Kidney (tissue), 14 donors: ENCODE measurements around the gene SPEM2. TPM values are rescaled to one million over a fixed set of nuclear protein-coding genes. Genes with fewer than 3 reads are reported as not detected.

Source experiments
- DNase-seq, 5 donors: peaks; one replicate each; pipeline ENCODE4 v3.0.0-alpha.2; 2013 to 2020
- FAIRE-seq: peaks from 2 replicates; lab custom pipeline; 2012; peaks lifted over from hg19 to GRCh38; lab: Jason Lieb, UNC
- H3K27ac ChIP-seq, 2 donors: one replicate each; pipeline ENCODE4 v1.7.0; 2013; ENCODE audit warnings: low read depth in 2 of 2, low read length in 2 of 2, inconsistent platforms in 1 of 2
- H3K27me3 ChIP-seq: one replicate; pipeline ENCODE4 v1.7.1; 2013; ENCODE audit warnings: low read length, inconsistent platforms; ENCODE audit not compliant: control insufficient read depth, insufficient read depth
- H3K36me3 ChIP-seq, 3 donors: one replicate each; pipeline versions ENCODE4 v1.7.0 to v1.7.1; 2013; ENCODE audit warnings: low read length in 3 of 3, control low read depth in 1 of 3, inconsistent platforms in 1 of 3; ENCODE audit not compliant: insufficient read depth in 3 of 3, control insufficient read depth in 2 of 3
- H3K4me1 ChIP-seq, 3 donors: one replicate each; pipeline versions ENCODE4 v1.7.0 to v1.7.1; 2013; ENCODE audit warnings: low read length in 3 of 3, inconsistent platforms in 1 of 3, low read depth in 1 of 3; ENCODE audit not compliant: control insufficient read depth in 2 of 3, insufficient read depth in 2 of 3
- H3K4me3 ChIP-seq, 3 donors: one replicate each; pipeline versions ENCODE4 v1.7.0 to v1.8.1; 2013; ENCODE audit warnings: low read length in 3 of 3, control low read depth in 1 of 3, inconsistent platforms in 1 of 3
- H3K9ac ChIP-seq, 3 donors: one replicate each; pipeline versions ENCODE4 v1.7.0 to v1.7.1; 2013; ENCODE audit warnings: low read length in 3 of 3, control low read depth in 1 of 3, inconsistent platforms in 1 of 3
- H3K9me3 ChIP-seq, 3 donors: one replicate each; pipeline versions ENCODE4 v1.7.0 to v1.7.1; 2013; ENCODE audit warnings: low read length in 3 of 3, control low read depth in 1 of 3, inconsistent platforms in 1 of 3; ENCODE audit not compliant: control insufficient read depth in 2 of 3, insufficient read depth in 1 of 3
- CTCF ChIP-seq: IDR thresholded peaks from 3 replicates; pipeline ENCODE4 v1.5.1; 2012; ENCODE audit warnings: mild to moderate bottlenecking, moderate library complexity, borderline replicate concordance; ENCODE audit not compliant: insufficient read depth; ENCODE audit errors: extremely low read depth
- intact Hi-C: fragments of 100-400 bp; cut with DNase I; formaldehyde crosslinking; loops from one replicate; pipeline ENCODE4 v1.11.1; 2022
- polyA plus RNA-seq: library from polyadenylated mRNA; stranded (reverse); fragments of 350-450 nt; fragmentation: Illumina TruSeq; extraction: RNeasy Lipid Tissue Mini Kit (QIAGEN cat#74804); gene quantifications from one replicate; pipeline ENCODE4 v1.2.3, GENCODE V29; 2014; ENCODE audit warnings: low read depth, low replicate concordance; ENCODE audit not compliant: insufficient read depth
- total RNA-seq: library from RNA; stranded (reverse); fragmentation: NEBNext Ultra II Directional; extraction: Animal tissue kit (Norgen Biotek cat#: 25700); gene quantifications from one replicate; pipeline ENCODE4 v1.2.1, GENCODE V29; 2021
- donor health status: control.
- donor health status: control.
- donor health status: control.
- donor health status: control.
- donor health status: control.
- donor health status: DM: yes; HTN: yes; CAD: no.
- donor health status: Normal renal cell carcinoma (clear cell type).

The SPEM2 gene
- total and polyA plus RNA-seq, 2 donors from 2014 or later = not detected

DNA sequence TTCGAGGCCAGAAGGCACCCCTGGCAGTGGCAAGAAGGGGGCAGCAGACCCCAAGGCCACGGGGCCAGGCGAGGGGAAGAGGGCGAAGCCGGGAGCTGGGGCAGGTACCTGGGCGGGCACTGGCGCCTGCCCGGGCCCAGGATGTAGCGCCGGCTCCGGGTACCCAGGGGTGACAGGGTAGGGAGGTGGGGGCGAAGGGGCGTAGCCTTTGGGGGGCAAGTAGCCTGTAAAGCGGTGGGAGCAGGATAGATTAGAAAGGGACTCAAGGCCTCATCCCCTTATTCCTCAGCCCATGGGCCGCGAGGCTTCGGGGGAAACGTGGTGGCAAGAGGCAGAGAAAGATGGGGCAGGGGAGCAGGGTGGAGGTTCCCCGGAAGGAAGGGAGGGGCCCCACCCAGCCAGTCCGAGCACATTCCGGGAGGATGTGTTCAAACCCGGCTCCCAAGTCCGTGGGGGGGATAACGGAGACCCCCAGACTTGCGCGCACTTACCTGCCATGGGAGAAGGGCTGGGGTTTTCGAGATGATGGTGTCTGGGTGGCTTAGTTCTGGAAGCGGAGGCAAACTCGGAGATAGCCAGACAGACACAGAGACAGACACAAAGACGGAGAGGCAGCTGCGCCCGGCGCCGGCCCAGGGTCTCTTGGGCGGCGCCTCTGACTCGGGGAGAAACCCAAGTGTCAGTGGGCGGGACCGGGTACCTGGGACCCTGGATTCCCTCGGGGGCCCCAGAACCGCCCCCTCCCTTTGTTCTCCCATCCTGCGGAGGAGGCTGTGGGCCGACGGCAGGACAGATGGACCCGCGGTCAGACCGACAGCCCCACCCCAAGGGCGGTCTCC is 31.6 kb upstream of the SPEM2 start:
- DNase-seq (peak; percentile 42 to 79 (median 74)), FAIRE-seq (no peak)
- H3K9ac ChIP-seq = peak overlapping the region; percentile 49 to 87 (median 84)
- TF ChIP-seq CTCF = no peak
- peaks cover 3% of the 10 kb centered on the region in 3 donors for H3K36me3 ChIP-seq
- peak overlapping the region; percentile 90 to 91 for H3K27ac ChIP-seq
- H3K4me3 ChIP-seq = peak overlapping the region; percentile 75 to 82 (median 75)
- no peaks in the 10 kb centered on the region for H3K9me3 ChIP-seq
- intact Hi-C loops = no loop called here
- H3K27me3 ChIP-seq = no peaks in the 10 kb centered on the region
- peaks cover 0 to 8% (median 0%) of the 10 kb centered on the region in 3 donors for H3K4me1 ChIP-seq

DNA sequence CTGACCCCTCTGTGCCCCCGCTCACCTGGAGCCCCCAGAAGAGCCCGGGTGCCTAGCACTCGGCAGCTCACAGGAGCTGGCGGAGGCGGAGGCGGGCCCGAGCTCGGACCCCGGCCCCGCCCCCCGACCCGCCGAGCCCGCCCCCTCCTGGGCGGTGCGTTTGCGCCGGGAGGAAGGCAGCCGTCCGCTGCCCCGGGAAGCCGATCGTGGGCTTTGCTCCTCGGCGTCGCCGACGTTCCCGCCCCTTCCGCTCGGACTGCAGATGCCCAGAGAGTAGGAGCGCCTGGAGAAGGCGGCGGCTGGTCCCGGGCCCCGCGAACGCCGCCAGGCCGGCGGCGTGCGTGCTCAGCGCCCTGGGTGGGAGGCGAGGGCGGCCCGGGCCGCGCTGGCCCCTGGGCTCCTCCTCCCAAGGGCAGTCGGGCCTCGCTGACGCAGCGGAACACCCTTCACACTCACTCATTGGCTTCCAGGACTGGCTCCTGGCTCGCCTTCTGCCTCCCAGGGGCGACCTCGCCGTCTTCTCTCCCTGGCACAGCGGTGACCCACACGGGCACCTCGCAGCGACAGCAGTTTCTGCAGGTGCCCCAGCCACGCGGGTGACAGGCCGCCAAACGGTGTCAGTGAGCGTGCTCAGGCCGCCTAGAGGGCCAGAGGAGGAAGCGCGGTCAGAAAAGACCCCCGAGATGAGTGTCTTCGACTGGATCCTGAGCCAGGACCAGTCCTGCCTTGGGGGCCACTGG is 30.8 kb upstream of the SPEM2 start, which contains the start of gene PLSCR3:
TSS of gene PLSCR3 (minus strand) at position 74 of the 740 bp plus-strand sequence. CDS start 415 bp downstream, outside the sequence.
- DNase-seq = peak; percentile 90 to 96 (median 94)
- H3K4me3 ChIP-seq = peak within 1 kb of the TSS; percentile 75 to 82 (median 75)
- peak; percentile 22 for TF ChIP-seq CTCF
- H3K9ac ChIP-seq = peak within 1 kb of the TSS; percentile 49 to 94 (median 87)
- intact Hi-C loops = no loop called here
- peaks cover 0 to 8% (median 0%) of the 10 kb centered on the region in 3 donors for H3K4me1 ChIP-seq
- H3K27ac ChIP-seq = peak within 1 kb of the TSS; percentile 90 to 91
- no peaks in the 10 kb centered on the region for H3K27me3 ChIP-seq
- peaks cover 0 to 3% (median 0%) of the 10 kb centered on the region in 3 donors for H3K36me3 ChIP-seq
- no peak for FAIRE-seq
- H3K9me3 ChIP-seq = no peaks in the 10 kb centered on the region

- H3K27me3 ChIP-seq = no peaks in the 10 kb centered on the region
- peaks cover 0 to 8% (median 0%) of the 10 kb centered on the region in 3 donors for H3K4me1 ChIP-seq
- intact Hi-C loops = no loop called here
- no peak for FAIRE-seq
- no peak overlapping the region for H3K4me3 ChIP-seq
- H3K36me3 ChIP-seq = peaks cover 0 to 3% (median 0%) of the 10 kb centered on the region in 3 donors
- no peak overlapping the region for H3K9ac ChIP-seq
- H3K27ac ChIP-seq = no peak overlapping the region
- TF ChIP-seq CTCF = no peak
- peak in 1 of 5 donors; percentile 42 for DNase-seq
- no peaks in the 10 kb centered on the region for H3K9me3 ChIP-seq
These were observed 29.3 kb upstream of the SPEM2 start for GRCh38 chr17:7396147-7396546.
